ENCODE data around the gene TAOK1. TPM values are rescaled to one million over a fixed set of nuclear protein-coding genes. Genes with fewer than 3 reads are reported as not detected.
"Not testable (repeated sequence)": the region's sequence is repeated elsewhere in the genome, so short reads cannot be mapped to it uniquely, and the experiment has no call there.

TAOK1 gene
- total RNA-seq, 1 donor, result 16.4 TPM

DNA sequence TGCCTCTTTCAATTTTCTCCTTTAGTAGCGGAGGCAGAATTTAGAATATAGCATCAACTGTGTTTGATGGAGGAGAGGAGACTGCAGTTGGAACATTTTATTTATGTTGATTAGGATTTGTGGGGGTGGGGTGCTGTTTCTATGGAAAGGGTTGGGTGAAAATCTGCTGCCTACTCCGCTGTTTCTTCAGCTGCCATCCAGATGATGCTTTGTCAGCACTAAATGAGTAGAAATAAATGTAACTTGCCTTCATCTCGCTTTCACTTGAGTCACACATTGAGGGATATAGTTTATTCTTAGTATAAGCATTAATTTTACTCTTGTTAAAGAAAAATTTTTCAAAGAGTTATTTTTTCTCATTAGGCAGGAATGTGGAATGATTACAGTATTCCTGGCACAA, 134.5 kb downstream of the TAOK1 start:
- no peak for DNase-seq (ENCODE audit: low read depth in 2 of 3, low spot score in 2 of 3)

DNA sequence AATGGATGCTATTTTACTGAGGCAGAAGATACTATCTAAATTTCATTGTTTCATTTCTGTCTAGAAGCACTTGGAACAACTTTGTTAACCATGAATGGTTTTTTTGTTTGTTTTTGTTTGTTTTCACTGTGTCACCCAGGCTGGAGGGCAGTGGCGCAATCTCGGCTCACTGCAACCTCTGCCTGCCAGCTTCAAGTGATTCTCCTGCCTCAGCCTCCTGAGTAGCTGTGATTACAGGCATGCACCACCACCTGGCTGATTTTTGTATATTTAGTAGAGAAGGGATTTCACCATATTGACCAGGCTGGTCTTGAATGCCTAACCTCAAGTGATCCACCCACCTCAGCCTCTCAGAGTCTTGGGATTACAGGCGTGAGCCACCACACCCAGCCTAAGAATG, 136.2 kb downstream of the TAOK1 start:
- DNase-seq (ENCODE audit: low read depth in 2 of 3, low spot score in 2 of 3), result no peak

DNA sequence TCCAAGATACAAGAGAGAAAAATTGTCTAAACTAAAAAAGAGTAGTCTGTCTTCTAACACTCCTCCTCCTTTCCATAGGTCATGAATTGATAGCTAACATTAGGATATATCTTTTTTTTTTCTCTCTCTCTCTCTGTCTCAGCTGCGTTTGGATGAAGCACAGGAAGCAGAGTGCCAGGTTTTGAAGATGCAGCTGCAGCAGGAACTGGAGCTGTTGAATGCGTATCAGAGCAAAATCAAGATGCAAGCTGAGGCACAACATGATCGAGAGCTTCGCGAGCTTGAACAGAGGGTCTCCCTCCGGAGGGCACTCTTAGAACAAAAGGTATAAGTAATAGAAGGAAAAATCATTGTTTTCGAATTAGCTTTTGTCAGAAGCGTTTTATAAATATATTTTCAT, 143.8 kb downstream of the TAOK1 start:
- no peak for DNase-seq (ENCODE audit: low read depth in 2 of 3, low spot score in 2 of 3)

DNA sequence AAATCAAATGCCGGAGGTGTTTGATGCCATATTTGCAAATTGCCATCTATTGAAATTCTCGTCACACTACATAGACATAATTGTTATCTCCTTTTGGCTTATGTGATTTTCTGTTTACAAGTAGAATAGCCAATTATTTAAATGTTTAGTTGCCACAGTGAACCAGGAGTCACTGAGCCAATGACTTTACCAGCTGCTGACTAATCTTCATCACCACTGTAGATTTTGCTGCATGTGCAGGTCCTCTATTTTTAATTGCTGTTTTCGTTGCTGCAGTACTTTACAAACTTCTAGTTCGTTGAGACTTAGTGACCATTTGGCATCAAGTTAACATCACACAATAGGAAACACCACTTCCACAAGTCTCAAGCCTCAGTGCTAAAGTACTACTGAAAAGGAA, 153.9 kb downstream of the TAOK1 start:
- no peak for DNase-seq (ENCODE audit: low read depth in 2 of 3, low spot score in 2 of 3)

DNA sequence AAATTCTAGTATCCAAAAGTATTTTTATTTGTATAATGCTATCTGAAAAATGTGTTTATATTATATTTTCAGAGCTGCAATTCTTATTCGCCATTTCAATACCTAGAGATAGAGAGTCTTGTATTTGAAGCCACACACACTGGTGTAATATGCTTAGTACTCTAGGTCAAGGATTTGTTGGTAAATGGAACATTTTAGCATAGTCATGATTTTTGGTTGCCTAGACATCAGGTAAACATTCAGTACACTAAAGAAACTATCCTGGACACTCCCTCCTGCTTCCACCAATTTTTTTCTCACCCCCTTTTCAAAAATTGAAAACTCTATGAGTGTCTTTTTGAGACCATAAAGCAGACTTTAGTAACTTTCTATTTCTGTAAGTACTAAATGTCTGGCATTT, 155.9 kb downstream of the TAOK1 start:
- peak in 1 of 3 donors; percentile 36 for DNase-seq (ENCODE audit: low read depth in 2 of 3, low spot score in 2 of 3)

DNA sequence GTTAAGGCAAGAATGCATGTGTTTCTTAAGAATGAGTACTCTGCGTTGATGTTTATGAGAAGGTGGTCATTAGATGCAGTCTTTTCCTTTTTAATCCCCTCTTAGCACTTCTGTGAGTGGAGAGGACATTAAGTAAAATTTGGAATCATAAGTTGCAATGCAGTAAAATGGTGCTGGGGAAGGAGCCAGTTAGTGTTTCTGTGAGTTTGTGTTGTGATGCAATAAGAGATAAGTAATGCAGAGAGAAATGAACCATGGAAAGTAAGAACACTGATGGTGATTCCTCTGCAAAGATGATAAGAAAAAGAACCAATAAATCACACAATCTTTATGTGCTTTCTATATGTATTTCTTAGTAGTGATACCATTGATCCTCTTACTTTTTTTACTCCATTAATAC, 156.7 kb downstream of the TAOK1 start:
- DNase-seq (ENCODE audit: low read depth in 2 of 3, low spot score in 2 of 3), result no peak

DNA sequence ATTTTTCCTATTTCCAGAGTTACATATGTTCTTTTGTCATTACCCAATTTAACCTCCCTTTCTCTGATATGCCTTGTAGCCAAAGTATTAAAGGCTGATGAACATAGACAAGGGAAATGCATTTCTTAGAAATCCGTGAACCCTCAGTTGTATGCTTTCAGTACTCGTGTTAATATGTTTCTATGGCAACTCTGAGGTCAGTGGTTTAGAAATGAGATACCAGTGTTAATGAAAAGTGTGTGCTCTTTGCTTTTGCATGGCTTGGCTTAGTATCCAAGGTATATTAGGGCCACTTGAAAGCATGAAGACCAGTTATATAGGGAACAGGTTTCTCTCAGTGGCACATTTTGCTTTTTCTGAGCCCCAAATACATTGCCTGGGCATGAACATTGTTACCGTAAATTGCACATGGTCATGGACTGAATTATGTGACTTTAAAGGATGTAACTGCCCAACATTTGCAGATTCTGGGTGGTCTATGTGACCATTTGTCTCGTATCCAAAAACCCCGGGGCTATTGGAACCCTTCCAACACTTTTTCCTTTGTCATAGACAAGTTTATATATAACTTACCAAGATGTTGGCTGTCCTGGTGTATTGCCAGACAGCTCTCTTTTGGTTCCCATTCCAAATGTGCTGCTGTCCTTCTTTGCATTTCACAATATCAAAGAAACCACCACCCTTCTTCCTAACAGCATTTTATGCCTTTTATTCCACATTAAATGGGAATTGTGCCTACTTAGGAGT, 159.2 kb downstream of the TAOK1 start:
- DNase-seq (ENCODE audit: low read depth in 2 of 3, low spot score in 2 of 3), result peak in 1 of 3 donors; percentile 42

DNA sequence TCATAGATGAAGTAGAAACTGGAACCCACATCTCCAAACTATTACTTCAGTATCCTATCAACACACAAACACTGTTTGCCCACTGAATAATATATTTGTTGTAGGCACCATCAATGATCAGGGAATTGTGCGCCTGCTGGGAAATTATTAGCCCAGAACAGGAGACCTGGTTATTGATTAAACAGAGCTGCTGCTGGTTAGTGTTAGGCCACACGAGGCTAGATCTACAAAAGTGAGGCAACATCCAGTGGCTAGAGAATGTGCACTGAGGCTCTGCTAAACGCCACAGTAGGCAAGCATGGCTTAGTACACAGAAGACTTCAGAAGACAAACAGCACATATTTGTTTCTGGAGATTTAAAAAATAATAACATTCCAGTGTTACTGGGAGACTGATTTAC, 165.7 kb downstream of the TAOK1 start:
- DNase-seq (ENCODE audit: low read depth in 2 of 3, low spot score in 2 of 3), result no peak

DNA sequence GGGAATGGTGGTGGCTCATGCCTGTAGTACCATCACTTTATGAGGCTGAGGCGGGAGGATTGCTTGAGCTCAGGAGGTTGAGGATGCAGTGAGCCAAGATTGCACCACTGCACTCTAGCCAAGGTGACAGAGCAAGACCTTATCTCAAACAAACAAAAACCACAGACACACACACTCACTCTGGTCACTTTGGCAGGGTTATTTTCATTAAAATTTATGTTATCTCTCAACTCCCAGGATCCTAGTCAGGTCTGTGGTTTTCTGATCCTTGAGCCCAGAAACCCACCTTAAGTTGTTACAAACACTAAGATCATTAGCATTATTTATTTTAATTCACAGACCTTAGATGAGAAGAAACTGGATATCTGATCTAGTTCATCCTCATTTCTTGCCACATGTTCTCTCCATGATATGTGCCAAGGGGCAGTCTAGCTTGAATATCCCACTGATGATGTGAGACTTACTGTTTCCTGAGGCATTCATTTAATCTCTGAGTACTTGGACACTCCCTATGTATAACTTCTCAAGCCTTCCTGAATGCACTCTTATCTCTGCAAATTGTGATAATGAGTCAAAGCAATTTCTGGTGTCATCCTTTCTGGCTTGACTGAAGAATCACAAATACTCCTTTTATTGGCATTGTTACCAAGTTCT, 167.0 kb downstream of the TAOK1 start:
- DNase-seq (ENCODE audit: low read depth in 2 of 3, low spot score in 2 of 3), result peak in 1 of 3 donors; percentile 29

DNA sequence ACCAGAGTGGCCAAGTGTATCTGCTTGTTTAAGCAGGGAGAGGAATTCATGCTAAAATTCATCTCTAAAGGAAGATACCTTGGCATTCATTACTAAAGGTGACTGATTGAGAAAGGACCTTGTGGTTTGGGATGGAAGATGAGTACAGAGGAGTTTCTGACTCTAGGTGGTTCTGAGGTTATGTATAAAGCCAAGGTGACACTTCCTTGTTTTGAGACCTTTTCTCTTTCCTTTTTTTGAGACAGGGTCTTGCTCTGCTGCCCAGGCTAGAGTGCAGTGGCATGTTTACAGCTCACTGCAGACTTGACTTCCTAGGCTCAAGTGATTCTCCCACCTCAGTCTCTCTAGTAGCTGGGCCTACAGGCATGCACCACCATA, 167.6 kb downstream of the TAOK1 start:
- DNase-seq (ENCODE audit: low read depth in 2 of 3, low spot score in 2 of 3), result no peak

DNA sequence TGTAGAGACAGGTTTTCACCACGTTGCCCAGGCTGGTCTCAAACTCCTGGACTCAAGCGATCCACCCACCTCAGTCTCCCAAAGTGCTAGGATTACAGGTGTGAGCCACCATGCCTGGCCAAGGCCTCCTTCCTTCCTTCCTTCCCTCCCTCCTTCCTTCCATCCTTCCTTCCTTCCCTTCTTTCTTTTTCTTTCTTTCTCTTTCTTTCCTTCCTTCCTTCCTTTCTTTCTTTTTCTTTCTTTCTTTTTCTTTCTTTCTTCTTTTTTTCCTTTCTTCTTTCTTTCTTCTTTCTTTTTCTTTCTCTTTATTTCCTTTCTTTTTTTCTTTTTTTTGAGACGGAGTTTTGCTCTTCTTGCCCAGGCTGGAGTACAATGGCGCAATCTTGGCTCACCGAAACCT, 168.0 kb downstream of the TAOK1 start:
- not testable (repeated sequence) for DNase-seq (ENCODE audit: low read depth in 2 of 3, low spot score in 2 of 3)

DNA sequence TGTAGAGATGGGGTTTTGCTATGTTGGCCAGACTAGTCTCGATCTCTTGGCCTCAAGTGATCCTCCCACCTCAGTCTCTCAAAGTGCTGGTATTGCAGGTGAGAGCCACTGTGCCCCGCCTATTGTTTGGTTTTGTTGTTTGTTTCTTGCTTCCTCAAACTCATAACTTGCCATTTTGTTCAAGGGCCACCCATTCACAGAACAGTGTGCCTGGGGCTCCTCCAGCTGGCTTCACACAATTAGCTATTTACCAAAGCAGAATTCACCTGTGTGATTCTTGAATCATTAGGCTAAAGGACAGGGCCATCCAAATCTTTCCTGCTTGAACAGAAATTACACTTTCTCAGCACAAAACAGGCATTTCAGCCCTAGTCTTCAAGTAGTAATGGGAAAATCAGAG, 169.5 kb downstream of the TAOK1 start:
- DNase-seq (ENCODE audit: low read depth in 2 of 3, low spot score in 2 of 3), result no peak

DNA sequence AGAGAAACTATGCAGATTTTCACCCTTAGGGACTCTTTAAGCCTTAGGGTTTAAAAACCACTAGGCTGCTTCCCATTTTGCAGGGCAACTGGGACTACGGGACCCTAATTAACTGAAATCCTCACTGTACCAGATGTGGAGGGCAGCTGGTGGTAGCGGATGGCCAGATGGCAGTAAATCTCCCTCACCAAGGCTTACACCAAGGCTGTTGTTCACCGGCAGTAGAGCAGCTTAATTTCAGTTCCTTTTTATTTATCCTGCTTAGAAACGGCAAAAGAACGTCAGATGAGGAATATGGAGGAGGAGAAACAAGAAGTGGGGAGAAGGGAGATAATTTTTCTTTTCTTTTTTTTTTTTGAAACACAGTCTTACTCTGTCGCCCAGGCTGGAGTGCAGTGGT, 170.2 kb downstream of the TAOK1 start:
- peak in 2 of 3 donors; percentile 38 to 68 for DNase-seq (ENCODE audit: low read depth in 2 of 3, low spot score in 2 of 3)

DNA sequence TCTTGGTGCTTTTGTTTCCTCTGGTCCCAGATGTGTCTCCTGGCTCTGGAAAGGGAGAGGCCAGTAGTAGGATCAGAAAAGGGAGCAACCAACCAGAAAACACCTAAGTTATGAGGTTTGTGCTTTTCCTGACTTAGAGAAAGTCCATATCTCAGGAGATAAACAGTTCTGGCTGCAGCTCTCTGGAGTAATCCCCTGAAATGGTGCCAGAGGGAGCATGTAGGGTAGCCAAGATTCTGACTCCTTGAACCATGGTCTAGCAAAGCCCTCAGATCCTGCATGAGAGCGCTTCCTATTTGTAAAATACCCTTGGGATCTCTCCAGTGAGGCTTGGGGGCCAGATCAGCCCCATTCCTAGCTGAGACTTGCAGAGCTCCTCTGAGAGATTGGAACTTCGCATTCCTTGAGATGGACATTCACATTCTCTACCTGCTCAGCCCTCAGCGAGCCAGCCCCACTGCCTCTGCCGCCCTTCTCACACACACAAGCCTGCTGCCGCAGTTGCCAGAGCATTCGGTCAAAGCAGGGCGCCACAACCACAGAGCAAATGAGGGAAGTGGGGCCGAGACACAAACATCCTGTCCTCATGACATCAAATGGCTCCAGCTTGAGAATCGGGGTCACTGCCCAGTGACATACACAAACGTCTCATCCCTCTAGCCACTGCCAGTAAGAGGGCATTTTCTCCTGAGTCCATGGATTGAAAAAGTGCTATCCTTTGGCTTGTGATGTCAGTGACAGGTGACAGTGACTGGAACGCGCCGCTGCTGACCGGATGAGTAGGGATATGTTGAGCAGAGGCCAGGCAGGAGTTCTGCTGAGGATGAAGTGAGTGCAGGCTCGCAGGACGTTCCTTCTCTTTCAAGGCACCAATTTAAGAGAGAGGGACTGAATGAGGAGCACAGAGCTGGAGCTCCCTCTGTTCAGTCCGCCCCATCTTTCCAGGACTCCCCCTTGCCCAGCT, 171.7 kb downstream of the TAOK1 start:
- DNase-seq (ENCODE audit: low read depth in 2 of 3, low spot score in 2 of 3), result peak in 1 of 3 donors; percentile 64

DNA sequence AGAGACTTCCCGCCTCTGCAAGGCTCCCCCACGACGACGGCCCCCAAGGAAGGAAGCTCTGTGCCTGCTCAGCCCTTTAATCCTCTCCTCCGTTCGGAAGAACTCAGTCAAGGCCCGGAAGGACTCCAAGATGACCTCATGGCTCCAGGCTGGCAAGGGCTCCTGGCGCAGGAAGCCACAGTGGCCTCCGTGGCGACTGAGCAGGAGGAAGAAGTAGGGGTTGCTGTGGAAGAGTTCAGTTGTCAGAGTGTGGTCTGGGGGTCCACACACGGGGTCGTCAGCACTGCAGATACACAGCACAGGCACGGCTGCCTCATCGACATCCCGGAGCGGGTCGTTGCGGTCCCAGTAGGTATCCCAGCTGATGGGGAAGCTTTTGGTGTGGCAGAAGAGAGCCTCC, 172.5 kb downstream of the TAOK1 start:
- DNase-seq (ENCODE audit: low read depth in 2 of 3, low spot score in 2 of 3), result no peak

DNA sequence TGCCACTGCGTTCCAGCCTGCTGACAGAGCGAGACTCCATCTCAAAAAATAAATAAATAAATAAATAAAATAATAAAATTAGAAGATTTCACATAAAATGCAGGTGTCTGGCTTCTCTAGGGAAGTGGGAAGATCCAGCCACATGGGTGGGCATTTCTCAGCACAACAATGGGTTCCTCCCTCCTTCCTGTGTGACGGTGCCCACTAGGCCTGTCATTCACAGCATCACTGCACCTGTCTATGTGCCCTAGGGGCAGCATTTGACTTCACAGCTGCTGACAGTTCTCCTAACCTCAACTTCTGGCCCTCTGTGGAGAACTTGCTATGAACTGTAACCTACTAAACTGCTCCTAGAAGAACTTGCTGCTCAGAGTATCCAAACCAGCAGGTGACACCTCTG, 173.7 kb downstream of the TAOK1 start:
- DNase-seq (ENCODE audit: low read depth in 2 of 3, low spot score in 2 of 3), result no peak

DNA sequence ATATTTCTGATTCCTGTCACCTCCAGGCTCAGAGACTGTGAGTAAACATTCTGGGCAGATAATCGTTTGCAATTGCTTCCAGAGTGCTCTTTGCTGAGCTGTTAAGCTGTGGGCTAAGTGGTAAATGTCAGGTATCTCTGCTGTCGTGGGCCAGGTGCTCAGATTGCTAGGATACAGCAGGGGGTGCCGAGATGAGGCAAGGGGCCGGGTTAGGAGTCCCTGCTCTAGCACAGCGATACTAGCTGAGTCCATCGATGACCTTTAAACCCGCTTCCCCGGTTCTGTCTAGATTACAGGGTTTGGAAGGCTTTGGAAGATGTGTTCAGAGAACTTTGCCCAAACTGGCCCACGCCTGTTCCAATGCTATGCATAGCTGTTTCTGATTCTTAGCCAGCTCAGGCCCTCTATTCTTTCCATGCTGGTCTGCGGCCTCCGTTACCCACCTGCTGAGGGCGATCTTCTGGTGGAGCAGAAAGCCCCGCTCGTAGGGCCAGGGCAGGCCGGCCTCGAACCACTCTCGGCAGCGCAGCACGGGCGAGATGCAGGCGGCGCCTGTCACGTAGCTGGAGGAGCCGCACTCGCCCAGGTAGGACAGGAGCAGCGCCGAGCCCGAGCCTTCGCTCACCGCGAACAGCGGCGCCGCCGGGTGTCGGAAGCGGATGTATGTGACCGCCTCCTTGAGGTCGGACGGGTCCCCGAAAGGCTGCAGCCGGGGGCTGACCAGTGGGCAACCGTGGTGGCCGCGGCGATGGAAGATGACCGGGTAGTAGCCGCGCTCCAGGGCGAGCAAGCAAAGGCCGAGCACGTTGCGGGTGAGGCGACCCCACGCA, 175.7 kb downstream of the TAOK1 start:
- DNase-seq (ENCODE audit: low read depth in 2 of 3, low spot score in 2 of 3), result peak in 1 of 3 donors; percentile 43

DNA sequence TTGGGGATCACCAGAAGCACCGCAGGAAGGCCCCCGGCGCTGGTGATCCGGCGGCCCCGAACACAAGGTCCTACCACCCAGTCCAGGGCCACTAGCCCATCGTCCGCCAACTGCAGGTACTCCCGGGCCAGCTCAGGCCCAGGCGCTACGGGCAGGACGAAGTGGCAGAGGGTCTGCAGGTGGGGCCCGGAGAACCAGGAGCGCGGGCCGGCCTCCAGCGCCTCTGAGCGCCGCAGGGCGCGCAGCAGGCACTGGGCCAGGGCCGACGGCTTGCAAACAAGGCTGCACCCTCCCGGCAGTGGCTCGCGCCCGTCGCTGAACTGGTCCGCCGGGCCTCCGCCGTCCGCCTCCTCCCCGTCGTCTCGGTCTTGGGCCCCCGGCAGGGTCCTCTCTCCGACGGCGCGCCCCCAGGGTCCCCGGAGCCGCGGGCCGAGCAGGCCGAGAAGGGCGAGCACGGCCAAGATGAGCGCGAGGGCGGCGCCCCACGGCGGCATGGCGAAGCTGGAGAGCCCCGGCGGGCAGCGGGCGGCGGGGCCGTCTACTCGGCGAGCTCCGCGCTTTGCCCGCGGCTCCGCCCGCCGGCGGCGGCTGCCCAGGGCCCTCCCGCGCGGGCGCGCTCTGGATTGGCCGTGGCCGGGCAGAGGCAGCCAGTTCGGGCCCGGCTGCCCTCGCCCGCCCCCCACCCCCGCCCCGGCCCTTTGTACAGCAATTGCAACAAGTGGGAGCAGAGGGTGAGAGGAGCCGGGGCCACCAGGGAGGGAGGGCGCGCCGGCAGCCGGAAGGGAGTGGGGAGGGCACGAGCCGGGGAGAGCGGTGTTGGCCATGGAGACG, 176.5 kb downstream of the TAOK1 start, which contains the start of gene ABHD15:
ABHD15 (minus strand) TSS at position 565 of the 831 bp plus-strand sequence; CDS start at position 494, 71 bp downstream.
- DNase-seq (ENCODE audit: low read depth in 2 of 3, low spot score in 2 of 3), result peak in 2 of 3 donors; percentile 65 to 73

DNA sequence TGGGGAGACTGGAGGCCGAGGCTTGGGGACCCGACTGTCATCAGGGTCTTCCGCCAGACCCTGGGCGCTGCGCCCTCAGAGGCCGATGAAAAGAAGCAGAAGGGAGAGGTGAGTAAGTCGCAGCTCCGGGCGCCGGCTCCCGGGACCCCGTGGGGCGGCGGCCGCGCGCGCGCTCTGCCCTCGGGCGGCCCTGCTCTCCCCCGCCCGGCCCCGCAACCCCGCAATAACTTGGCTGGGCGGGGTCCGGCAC, 177.1 kb downstream of the TAOK1 start:
- DNase-seq (ENCODE audit: low read depth in 2 of 3, low spot score in 2 of 3), result no peak

Data from hematopoietic multipotent progenitor cell (in vitro differentiated cells).